Measurements from ENCODE around the gene XIRP1.
"Not testable (repeated sequence)": the region's sequence is repeated elsewhere in the genome, so short reads cannot be mapped to it uniquely, and the experiment has no call there.

Gene XIRP1

GRCh38 chr3:39192490-39193092 lies at the start of gene XIRP1:
Gene XIRP1 (minus strand): TSS chr3:39192595. CDS start chr3:39189445, 3,150 bp downstream.
- DNase-seq (ENCODE audit: low spot score): no peak

- no peak for DNase-seq (ENCODE audit: low spot score)
These were observed 49.2 kb upstream of the XIRP1 start for GRCh38 chr3:39241561-39241960.

- no peak for DNase-seq (ENCODE audit: low spot score)
These were observed 44.6 kb upstream of the XIRP1 start for GRCh38 chr3:39237027-39237426.

GRCh38 chr3:39234651-39235050 lies 42.3 kb upstream of the XIRP1 start:
- DNase-seq (ENCODE audit: low spot score): peak; percentile 40

- DNase-seq (ENCODE audit: low spot score): no peak
These were observed 40.5 kb upstream of the XIRP1 start for GRCh38 chr3:39232859-39233258.

- DNase-seq (ENCODE audit: low spot score): no peak
These were observed 38.1 kb upstream of the XIRP1 start for GRCh38 chr3:39230453-39230852.

GRCh38 chr3:39228496-39228895 lies 36.1 kb upstream of the XIRP1 start:
- no peak for DNase-seq (ENCODE audit: low spot score)

GRCh38 chr3:39227596-39227995 lies 35.2 kb upstream of the XIRP1 start:
- not testable (repeated sequence) for DNase-seq (ENCODE audit: low spot score)

- DNase-seq (ENCODE audit: low spot score): no peak
These were observed 33.8 kb upstream of the XIRP1 start for GRCh38 chr3:39226106-39226741.

GRCh38 chr3:39224288-39224687 lies 31.9 kb upstream of the XIRP1 start:
- DNase-seq (ENCODE audit: low spot score): no peak

GRCh38 chr3:39222939-39223338 lies 30.5 kb upstream of the XIRP1 start:
- DNase-seq (ENCODE audit: low spot score): no peak

GRCh38 chr3:39222462-39222861 lies 30.1 kb upstream of the XIRP1 start:
- DNase-seq (ENCODE audit: low spot score): no peak

GRCh38 chr3:39221141-39221530 lies 28.7 kb upstream of the XIRP1 start:
- no peak for DNase-seq (ENCODE audit: low spot score)

GRCh38 chr3:39220407-39221140 lies 28.2 kb upstream of the XIRP1 start:
- DNase-seq (ENCODE audit: low spot score): no peak

- no peak for DNase-seq (ENCODE audit: low spot score)
These were observed 27.3 kb upstream of the XIRP1 start for GRCh38 chr3:39219702-39220101.

GRCh38 chr3:39216176-39216790 lies 23.9 kb upstream of the XIRP1 start:
- DNase-seq (ENCODE audit: low spot score): no peak

- DNase-seq (ENCODE audit: low spot score): no peak
These were observed 21.2 kb upstream of the XIRP1 start for GRCh38 chr3:39213613-39214012.

GRCh38 chr3:39212665-39213064 lies 20.3 kb upstream of the XIRP1 start:
- no peak for DNase-seq (ENCODE audit: low spot score)

- no peak for DNase-seq (ENCODE audit: low spot score)
These were observed 19.1 kb upstream of the XIRP1 start for GRCh38 chr3:39211332-39212130.

GRCh38 chr3:39210078-39210477 lies 17.7 kb upstream of the XIRP1 start:
- DNase-seq (ENCODE audit: low spot score): no peak

GRCh38 chr3:39209329-39209970 lies 17.1 kb upstream of the XIRP1 start:
- no peak for DNase-seq (ENCODE audit: low spot score)
